Activated naive CD8-positive, alpha-beta T cell treated with anti-CD3 and anti-CD28 coated beads, Interleukin-2, amount 10 ng/mL, durations not matched to agents 7 days and 5 days (primary cell): Measurements from ENCODE around the gene TFDP1. TPM values are rescaled to one million over a fixed set of nuclear protein-coding genes. Genes with fewer than 3 reads are reported as not detected.

Source experiments
- ATAC-seq: fragments of 150-1000 bp; cut with Tn5 transposase; one replicate; pipeline ENCODE4 v1.10.0; 2021; ENCODE audit warnings: low read depth, moderate library complexity
- POLR2A ChIA-PET: fragments of 350-600 bp; sonication (Branson Sonifier 250); formaldehyde crosslinking; loops from one replicate; lab custom pipeline; 2021; ENCODE audit warnings: antibody characterized with exemption; lab: Charles Lee
- DNase-seq: peaks from one replicate; pipeline ENCODE4 v3.0.0; 2021
- H3K27ac Mint-ChIP-seq: one replicate; pipeline ENCODE4 v1.8.0; 2022; ENCODE audit warnings: mild to moderate bottlenecking, mixed read lengths
- H3K27me3 Mint-ChIP-seq: one replicate; pipeline ENCODE4 v1.8.0; 2022; ENCODE audit warnings: mild to moderate bottlenecking, moderate library complexity, mixed read lengths
- H3K36me3 Mint-ChIP-seq: one replicate; pipeline ENCODE4 v1.8.0; 2021; ENCODE audit warnings: mild to moderate bottlenecking, mixed read lengths
- H3K4me1 Mint-ChIP-seq: one replicate; pipeline ENCODE4 v1.8.0; 2021; ENCODE audit warnings: mixed read lengths
- H3K4me3 Mint-ChIP-seq: one replicate; pipeline ENCODE4 v1.8.0; 2022; ENCODE audit warnings: mild to moderate bottlenecking, moderate library complexity, mixed read lengths
- H3K9me3 Mint-ChIP-seq: one replicate; pipeline ENCODE4 v1.8.0; 2021; ENCODE audit warnings: mixed read lengths
- total RNA-seq, 2 experiments: library from RNA; stranded (reverse); gene quantifications; one replicate each; pipeline ENCODE4 v1.2.3, GENCODE V29; 2021

TFDP1 gene, protein sequence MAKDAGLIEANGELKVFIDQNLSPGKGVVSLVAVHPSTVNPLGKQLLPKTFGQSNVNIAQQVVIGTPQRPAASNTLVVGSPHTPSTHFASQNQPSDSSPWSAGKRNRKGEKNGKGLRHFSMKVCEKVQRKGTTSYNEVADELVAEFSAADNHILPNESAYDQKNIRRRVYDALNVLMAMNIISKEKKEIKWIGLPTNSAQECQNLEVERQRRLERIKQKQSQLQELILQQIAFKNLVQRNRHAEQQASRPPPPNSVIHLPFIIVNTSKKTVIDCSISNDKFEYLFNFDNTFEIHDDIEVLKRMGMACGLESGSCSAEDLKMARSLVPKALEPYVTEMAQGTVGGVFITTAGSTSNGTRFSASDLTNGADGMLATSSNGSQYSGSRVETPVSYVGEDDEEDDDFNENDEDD
- total RNA-seq: 100 to 1,000 TPM; 103 to 117 TPM

DNA sequence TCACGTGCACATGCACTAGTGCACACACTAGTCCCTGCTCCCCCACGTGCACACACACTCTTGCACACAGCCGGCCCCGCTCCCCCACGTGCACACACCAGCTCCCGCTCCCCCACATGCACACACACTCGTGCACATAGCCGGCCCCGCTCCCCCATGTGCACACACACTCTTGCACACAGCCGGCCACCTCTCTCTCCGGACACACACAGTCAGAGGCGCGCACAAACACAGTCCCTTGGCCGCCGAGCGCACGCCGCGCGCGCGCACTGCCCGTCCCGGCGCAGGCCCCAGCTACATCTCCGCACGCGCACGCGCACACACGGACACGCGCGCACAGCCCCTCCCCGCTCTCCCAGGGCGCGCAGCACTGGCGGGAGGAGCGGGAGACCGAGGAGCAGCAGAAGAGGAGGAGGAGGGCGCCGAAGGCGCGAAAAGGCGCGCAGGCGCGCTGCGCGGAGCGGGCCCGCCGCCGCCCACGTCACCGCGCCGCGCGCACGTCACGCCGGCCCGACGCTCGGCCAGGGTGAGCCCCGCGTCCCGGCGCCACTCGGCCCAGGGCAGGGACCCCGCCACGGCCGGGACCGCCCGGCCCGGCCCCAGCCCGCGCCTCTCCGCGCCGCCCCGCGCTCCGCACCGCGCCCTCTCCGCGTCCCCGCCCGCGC, at the start of gene TFDP1:
Gene TFDP1 (plus strand): TSS at position 549 of the 665 bp plus-strand sequence. CDS start 1,085 bp downstream, outside the sequence.
- Mint-ChIP-seq H3K27me3 (peaks cover 3% of the 10 kb centered on the region), H3K36me3 (peaks cover 26% of the 10 kb centered on the region), H3K4me3 (peak within 1 kb of the TSS; percentile 99), H3K27ac (peak within 1 kb of the TSS; percentile 91), H3K9me3 (no peaks in the 10 kb centered on the region), H3K4me1 (peaks cover 33% of the 10 kb centered on the region)
- ATAC-seq (peak; percentile 92), DNase-seq (peak; percentile 93)
- POLR2A ChIA-PET: interaction anchor here (0.6 to 1.2 kb wide), 2 partner anchors 94 to 375 kb away, joined by 4 to 7 read pairs; partner anchors contain the start of genes CUL4A and DCUN1D2

DNA sequence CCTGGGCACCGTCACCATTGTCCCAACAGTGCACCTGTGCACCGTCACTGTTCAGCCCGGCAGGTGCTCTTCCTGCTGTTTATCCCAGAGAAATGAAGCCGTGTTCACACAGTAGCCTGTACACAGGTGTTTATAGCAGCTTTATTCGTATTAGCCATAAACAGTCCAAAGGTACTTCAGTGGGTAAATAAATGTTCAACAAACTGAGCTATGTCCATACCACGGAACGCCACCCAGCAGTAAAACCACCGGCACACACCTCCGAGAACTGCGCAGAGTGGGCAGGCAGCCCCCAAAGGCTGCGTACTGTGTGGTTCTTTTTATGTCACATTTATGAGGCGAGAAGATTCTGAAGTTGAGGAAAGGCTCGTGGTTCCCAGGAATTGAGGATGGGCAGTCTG, 49.2 kb upstream of the TFDP1 start:
- Mint-ChIP-seq H3K36me3 (peaks cover 10% of the 10 kb centered on the region), H3K4me1 (no peaks in the 10 kb centered on the region)

DNA sequence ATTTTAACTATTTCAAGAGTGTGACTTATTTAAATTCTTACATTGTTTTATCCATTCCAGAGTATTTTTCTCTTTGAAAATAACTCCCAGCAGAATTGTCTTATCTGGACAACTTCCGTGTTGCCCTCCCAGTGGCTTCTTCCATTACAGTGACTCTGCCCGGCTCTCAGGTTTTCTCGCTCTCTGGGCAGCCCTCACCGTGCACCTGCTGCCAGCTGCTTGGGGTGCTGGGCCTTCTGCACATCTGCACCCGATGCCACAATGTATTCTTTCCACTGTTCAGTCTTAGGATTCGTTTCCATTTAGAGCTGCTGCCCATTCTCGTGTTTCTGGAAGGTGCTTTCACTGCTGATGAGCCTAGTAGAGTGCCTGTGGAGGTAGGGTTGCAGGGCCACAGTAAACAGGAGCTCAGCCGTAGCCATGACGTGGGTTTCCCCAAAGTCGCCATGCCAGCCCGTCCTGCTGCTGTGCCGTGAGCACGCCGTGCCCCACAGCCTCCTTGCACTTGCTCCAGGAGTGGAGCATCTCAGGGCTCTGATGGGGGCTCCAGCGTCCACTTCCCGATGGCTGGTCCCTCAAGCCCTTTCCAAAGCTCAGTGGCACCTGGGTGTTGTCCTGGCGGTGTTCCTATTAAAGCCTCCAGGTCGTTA, 48.0 kb upstream of the TFDP1 start:
- Mint-ChIP-seq H3K9me3 (peaks cover 7% of the 10 kb centered on the region), H3K36me3 (peaks cover 20% of the 10 kb centered on the region), H3K27me3 (no peaks in the 10 kb centered on the region), H3K4me1 (no peaks in the 10 kb centered on the region), H3K27ac (no peak overlapping the region), H3K4me3 (no peak overlapping the region)
- DNase-seq (no peak), ATAC-seq (no peak)
- POLR2A ChIA-PET: no interaction called here

More for the DNA sequence above, 49.2 kb upstream of the TFDP1 start:
- H3K4me3 Mint-ChIP-seq: no peak overlapping the region
- H3K27ac Mint-ChIP-seq: no peak overlapping the region
- DNase-seq (no peak), ATAC-seq (no peak)
- POLR2A ChIA-PET: no interaction called here
- no peaks in the 10 kb centered on the region for H3K27me3 Mint-ChIP-seq
- no peaks in the 10 kb centered on the region for H3K9me3 Mint-ChIP-seq

DNA sequence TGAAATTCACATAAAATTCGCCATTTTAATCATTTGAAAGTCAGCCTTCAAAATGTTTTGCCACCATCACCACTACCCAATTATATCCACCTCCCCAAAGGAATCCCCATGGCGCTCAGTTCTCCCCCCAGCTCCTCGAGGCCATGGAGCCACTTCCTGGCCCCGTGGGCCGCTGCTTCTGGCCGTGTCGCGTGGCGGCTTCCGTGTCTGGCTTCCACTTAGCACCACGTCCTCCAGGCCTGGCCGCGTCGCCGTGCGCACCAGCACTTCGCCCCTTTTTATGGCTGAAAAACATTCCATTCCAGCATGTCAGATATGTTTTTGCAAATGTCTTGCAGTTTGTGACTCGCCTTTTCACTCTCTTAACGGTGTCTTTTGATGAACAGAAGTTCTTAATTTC, 47.3 kb upstream of the TFDP1 start:
- no peak overlapping the region for H3K27ac Mint-ChIP-seq
- peaks cover 7% of the 10 kb centered on the region for H3K9me3 Mint-ChIP-seq
- no peak overlapping the region for H3K4me3 Mint-ChIP-seq
- no peaks in the 10 kb centered on the region for H3K4me1 Mint-ChIP-seq
- no peaks in the 10 kb centered on the region for H3K27me3 Mint-ChIP-seq
- POLR2A ChIA-PET: no interaction called here
- ATAC-seq (no peak), DNase-seq (no peak)
- peaks cover 20% of the 10 kb centered on the region for H3K36me3 Mint-ChIP-seq

DNA sequence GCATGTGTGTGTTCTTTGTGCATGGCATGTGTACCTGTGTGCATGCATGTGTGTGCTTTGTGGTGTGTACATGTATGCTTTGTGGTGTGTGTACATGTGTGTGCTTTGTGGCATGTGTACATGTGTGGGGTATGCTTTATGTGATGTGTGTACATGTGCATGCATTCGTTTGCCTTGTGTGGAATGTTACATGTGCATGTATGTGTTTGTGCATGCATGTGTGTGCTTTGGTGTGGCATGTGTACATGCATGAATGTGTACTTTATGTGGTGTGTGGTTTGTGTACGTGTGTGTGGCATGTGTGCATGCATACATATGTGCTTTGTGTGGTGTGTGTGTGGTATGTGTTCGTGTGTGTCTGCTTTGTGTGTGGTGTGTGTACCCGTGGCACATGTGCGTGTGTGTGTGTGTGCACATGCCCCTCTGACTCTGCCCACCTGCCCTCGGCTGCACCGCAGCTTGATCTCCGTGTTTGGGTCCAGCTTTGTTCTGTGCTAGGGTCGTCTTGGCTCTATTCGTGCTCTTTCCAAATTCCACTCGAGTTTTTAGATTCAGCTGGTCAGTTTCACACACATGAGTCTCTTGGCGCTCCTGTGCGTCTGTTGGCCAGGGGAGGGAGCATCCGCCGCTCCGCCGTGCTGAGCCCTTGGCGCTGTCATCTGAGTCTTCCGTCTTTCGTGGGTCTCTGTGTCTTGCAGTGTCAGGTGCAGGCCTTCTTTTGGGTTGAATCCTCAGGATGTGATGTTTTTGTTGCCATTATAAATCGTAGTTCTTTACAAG, 46.5 kb upstream of the TFDP1 start:
- H3K27ac Mint-ChIP-seq: no peak overlapping the region
- POLR2A ChIA-PET: no interaction called here

DNA sequence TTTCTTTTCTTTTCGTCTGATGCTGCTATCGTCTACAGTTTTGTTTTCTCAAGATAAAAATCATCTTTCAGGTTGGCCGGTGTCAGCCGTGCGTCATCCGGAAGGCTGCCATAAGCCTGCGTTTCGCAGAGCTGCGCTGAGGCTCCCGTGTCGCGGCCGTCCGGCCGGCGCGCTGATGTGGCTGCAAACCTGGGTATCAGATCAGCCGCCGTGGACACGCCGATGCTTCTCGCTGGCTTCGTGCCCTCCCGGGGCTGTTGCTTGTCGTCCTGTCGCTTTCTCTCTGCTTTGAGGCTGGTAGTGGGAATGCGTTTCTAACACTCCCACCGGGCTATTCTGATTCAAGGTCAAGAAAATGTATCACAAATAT, 45.9 kb upstream of the TFDP1 start:
- POLR2A ChIA-PET: no interaction called here
- H3K27me3 Mint-ChIP-seq: no peaks in the 10 kb centered on the region
- H3K36me3 Mint-ChIP-seq: peaks cover 25% of the 10 kb centered on the region
- no peak overlapping the region for H3K4me3 Mint-ChIP-seq
- DNase-seq (no peak), ATAC-seq (no peak)
- H3K27ac Mint-ChIP-seq: no peak overlapping the region
- H3K9me3 Mint-ChIP-seq: peaks cover 7% of the 10 kb centered on the region
- peaks cover 2% of the 10 kb centered on the region for H3K4me1 Mint-ChIP-seq

More for the DNA sequence above, 46.5 kb upstream of the TFDP1 start:
- DNase-seq (no peak), ATAC-seq (no peak)
- H3K4me1 Mint-ChIP-seq: no peaks in the 10 kb centered on the region
- peaks cover 7% of the 10 kb centered on the region for H3K9me3 Mint-ChIP-seq
- no peaks in the 10 kb centered on the region for H3K27me3 Mint-ChIP-seq
- no peak overlapping the region for H3K4me3 Mint-ChIP-seq
- peaks cover 22% of the 10 kb centered on the region for H3K36me3 Mint-ChIP-seq

DNA sequence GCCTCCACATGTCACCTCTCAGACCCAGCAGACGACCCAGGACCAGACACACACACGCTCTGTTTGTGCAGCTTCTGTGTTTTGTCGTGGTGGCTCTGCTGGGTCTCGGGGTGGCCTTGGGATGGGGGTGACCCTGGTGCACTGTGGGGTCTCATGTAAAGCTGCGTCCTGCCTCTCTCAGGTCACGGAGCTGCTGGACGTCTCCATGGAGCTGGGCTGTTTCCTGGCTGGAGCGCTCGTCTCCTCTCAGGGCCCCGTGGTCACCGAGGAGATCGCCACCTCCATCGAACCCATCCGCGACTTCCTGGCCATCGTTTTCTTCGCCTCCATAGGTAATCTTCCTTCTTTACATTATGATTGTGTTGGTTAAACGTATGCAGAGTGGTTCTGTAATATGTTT, 45.4 kb upstream of the TFDP1 start:
- POLR2A ChIA-PET: no interaction called here
- H3K27me3 Mint-ChIP-seq: no peaks in the 10 kb centered on the region
- DNase-seq: no peak
- ATAC-seq: no peak
- no peak overlapping the region for H3K27ac Mint-ChIP-seq
- no peak overlapping the region for H3K4me3 Mint-ChIP-seq
- peaks cover 7% of the 10 kb centered on the region for H3K9me3 Mint-ChIP-seq
- peaks cover 26% of the 10 kb centered on the region for H3K36me3 Mint-ChIP-seq
- peaks cover 2% of the 10 kb centered on the region for H3K4me1 Mint-ChIP-seq

DNA sequence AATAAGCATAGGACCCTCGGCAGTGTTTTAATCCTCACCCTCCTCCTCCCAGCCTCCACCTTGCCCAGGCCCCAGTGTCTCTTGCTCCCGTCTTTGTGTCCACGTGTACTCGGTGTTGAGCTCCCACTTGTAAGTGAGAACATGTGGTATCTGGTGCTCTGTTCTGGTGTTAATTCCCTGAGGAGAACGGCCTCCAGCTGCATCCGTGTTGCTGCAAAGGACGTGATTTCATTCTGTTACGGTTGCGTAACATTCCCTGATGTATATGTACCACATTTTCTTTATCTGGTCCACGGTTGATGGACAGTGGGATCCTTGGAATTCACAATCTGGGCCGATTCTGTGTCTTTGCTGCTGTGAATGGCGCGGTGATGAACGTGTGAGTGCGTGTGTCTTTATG, 44.7 kb upstream of the TFDP1 start:
- peaks cover 26% of the 10 kb centered on the region for H3K36me3 Mint-ChIP-seq
- no peak overlapping the region for H3K4me3 Mint-ChIP-seq
- H3K9me3 Mint-ChIP-seq: peaks cover 7% of the 10 kb centered on the region
- ATAC-seq (no peak), DNase-seq (no peak)
- H3K27ac Mint-ChIP-seq: no peak overlapping the region
- POLR2A ChIA-PET: no interaction called here
- H3K4me1 Mint-ChIP-seq: peaks cover 2% of the 10 kb centered on the region
- no peaks in the 10 kb centered on the region for H3K27me3 Mint-ChIP-seq

DNA sequence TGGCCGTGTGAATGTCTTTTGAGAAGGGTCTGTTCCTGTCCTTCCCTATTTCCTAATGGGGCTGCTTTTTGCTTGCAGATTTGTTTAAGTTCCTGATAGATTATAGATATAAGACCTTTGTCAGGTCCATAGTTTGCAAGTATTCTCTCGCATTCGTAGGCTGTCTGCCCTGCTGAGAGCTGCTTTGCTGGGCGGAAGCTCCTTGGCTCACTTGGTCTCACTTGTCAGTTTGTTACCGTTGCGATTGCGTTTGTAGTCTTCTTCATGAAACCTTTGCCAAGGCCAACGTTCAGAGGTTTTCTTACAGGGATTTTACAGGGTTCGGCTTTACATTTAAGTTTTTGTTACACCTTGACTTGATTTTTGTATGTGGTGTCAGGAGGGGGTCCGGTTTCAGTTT, 44.0 kb upstream of the TFDP1 start:
- Mint-ChIP-seq H3K9me3 (peaks cover 7% of the 10 kb centered on the region), H3K4me3 (no peak overlapping the region), H3K27me3 (no peaks in the 10 kb centered on the region), H3K27ac (no peak overlapping the region), H3K36me3 (peaks cover 28% of the 10 kb centered on the region), H3K4me1 (peaks cover 2% of the 10 kb centered on the region)
- DNase-seq: no peak
- POLR2A ChIA-PET: no interaction called here
- ATAC-seq: no peak

DNA sequence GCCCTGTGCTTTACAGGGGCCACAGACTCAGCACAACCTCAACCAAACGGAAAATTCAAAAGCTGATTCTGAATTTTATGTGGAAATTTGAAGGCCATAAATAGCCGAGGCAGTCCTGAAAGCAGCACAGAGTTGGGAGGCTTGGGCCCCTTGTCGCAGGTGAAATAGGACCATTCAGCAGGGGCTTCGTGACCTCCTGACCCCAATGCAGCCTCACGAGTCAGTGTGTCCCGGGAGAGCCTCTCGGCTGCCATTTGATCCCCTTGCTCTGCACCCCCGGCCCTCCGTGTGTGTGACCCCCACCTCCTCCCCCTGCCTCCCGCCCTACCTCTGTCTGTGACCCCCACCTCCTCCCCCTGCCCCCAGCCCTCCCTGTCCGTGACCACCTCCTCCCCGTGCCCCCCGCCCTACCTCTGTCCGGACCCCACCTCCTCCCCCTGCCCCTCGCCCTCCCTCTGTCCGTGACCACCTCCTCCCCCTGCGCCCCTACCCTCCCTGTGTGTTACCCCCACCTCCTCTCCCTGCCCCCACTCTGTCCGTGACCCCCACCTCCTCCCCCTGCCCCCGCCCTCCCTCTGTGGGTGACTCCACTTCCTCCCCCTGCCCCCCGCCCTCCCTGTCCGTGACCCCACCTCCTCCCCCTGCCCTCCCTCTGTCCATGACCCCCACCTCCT, 41.7 kb upstream of the TFDP1 start:
- no peak for ATAC-seq
- H3K27me3 Mint-ChIP-seq: no peaks in the 10 kb centered on the region
- no peak overlapping the region for H3K4me3 Mint-ChIP-seq
- POLR2A ChIA-PET: no interaction called here
- peaks cover 24% of the 10 kb centered on the region for H3K36me3 Mint-ChIP-seq
- H3K9me3 Mint-ChIP-seq: peaks cover 7% of the 10 kb centered on the region
- no peak overlapping the region for H3K27ac Mint-ChIP-seq
- H3K4me1 Mint-ChIP-seq: peaks cover 2% of the 10 kb centered on the region
- DNase-seq: no peak

DNA sequence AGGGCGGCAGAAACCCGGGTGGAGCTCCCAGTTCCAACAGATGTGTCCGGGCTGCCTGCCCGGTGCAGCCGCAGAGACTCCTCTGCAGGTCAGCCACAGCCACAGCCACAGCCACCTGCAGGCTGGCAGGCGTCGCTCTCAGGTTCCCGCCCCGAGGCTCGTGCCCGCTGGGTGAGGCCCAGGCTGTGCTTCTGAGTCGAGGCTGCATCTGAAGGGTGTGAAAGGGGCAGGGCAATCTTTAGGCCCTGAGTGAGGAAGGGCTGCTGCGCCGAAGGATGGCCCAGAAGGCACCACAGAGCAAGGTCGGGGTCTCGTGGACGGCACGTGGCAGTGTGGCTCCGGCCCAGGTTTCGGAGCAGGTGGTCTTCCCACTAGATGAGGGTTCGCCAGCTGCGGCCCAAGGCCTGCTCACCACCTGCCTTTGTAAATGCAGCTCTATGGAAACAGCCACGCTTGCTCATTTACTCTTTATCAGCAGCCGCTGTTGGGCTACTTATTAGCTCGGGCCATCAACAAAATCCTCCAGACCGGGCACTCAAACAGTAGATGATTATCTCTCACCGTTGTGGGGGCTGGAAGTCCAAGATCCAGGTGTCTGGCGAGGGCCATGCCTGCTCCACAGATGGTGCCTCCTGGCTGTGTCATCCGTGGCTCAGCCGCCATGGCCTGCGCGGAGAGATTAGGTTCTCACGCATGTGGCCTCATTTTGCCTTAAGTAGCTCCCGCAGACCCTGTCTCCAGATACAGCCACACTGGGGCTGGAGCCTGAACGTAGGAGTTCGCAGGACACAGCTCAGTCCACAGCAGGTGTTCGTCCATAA, 40.3 kb upstream of the TFDP1 start:
- Mint-ChIP-seq H3K4me3 (no peak overlapping the region), H3K4me1 (peaks cover 2% of the 10 kb centered on the region), H3K9me3 (peaks cover 7% of the 10 kb centered on the region), H3K36me3 (peaks cover 23% of the 10 kb centered on the region), H3K27ac (no peak overlapping the region), H3K27me3 (no peaks in the 10 kb centered on the region)
- no peak for ATAC-seq
- POLR2A ChIA-PET: no interaction called here
- peak; percentile 17 for DNase-seq

DNA sequence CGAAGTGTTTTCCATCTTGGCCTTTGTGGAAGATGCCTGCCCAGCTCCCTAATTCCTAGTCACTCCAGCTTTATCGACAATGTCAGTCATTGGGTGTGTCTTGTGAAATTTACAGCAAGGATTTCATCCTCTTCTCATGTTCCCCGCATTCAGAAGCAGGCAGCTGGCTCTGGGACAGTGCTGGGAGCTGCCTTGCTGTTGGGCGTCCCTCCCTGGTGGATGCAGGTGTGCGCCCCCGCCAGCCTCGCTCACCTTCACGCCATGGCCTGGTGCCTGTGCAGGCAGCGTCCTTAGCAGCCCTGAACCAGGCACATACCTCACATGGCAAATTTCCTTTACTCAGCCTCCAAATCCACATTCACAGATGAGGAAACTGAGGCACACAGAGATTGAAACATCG, 39.7 kb upstream of the TFDP1 start:
- peak; percentile 7 for DNase-seq
- no peak overlapping the region for H3K27ac Mint-ChIP-seq

More for the DNA sequence above, 39.7 kb upstream of the TFDP1 start:
- Mint-ChIP-seq H3K4me3 (no peak overlapping the region), H3K4me1 (peaks cover 2% of the 10 kb centered on the region), H3K36me3 (peaks cover 21% of the 10 kb centered on the region), H3K9me3 (peaks cover 7% of the 10 kb centered on the region), H3K27me3 (no peaks in the 10 kb centered on the region)
- ATAC-seq: no peak
- POLR2A ChIA-PET: no interaction called here
